PFSK-1 (cell line): Measurements from ENCODE around the gene METTL21A.

Experiments used
- FOXP2 ChIP-seq: optimal IDR thresholded peaks from 2 replicates; pipeline ENCODE3; 2011; ENCODE audit warnings: borderline replicate concordance, control low read depth, inconsistent platforms; ENCODE audit not compliant: insufficient read depth; ENCODE audit errors: extremely low read length, extremely low read depth
- POLR2AphosphoS5 ChIP-seq: IDR thresholded peaks from 2 replicates; pipeline ENCODE4 v1.6.1; 2012; ENCODE audit warnings: low read depth, mild to moderate bottlenecking, control low read depth, low read length, moderate library complexity
- REST ChIP-seq, 2 experiments: IDR thresholded peaks; 2 replicates each; pipeline versions ENCODE4 v1.6.1 to v1.8.0; 2011 to 2012; ENCODE audit warnings: low read depth in 2 of 2, low read length in 2 of 2, control low read depth in 1 of 2, inconsistent platforms in 1 of 2, mild to moderate bottlenecking in 1 of 2, moderate library complexity in 1 of 2; ENCODE audit not compliant: insufficient read depth in 1 of 2
- SIN3A ChIP-seq: IDR thresholded peaks from 2 replicates; pipeline ENCODE4 v1.6.1; 2012; ENCODE audit warnings: mild to moderate bottlenecking, low read length, moderate library complexity, borderline replicate concordance; ENCODE audit not compliant: insufficient read depth
- TAF1 ChIP-seq: IDR thresholded peaks from 2 replicates; pipeline ENCODE4 v1.6.1; 2012; ENCODE audit warnings: low read length, control low read depth, borderline replicate concordance; ENCODE audit not compliant: insufficient read depth

Gene METTL21A

GRCh38 chr2:207565736-207566500 lies 59.3 kb downstream of the METTL21A start:
- TF ChIP-seq REST (IDR thresholded peaks at IDR 0.05; ENCODE audit: insufficient read depth in 1 of 2, low read depth in 2 of 2, low read length in 2 of 2) = no peak
- TF ChIP-seq TAF1 = no peak
- no peak for TF ChIP-seq SIN3A
- TF ChIP-seq FOXP2 = no peak
- TF ChIP-seq POLR2AphosphoS5 = no peak
